Left lung (tissue), 10 donors: ENCODE results near the gene ARPC4. TPM values are rescaled to one million over a fixed set of nuclear protein-coding genes. Genes with fewer than 3 reads are reported as not detected.
"Not testable (repeated sequence)": the region's sequence is repeated elsewhere in the genome, so short reads cannot be mapped to it uniquely, and the experiment has no call there.

Source experiments
- ATAC-seq: fragments of 200-7000 bp; cut with Tn5 transposase; one replicate; pipeline ENCODE4 v1.9.1; 2020; ENCODE audit warnings: moderate library complexity
- DNase-seq, 4 donors: peaks; one replicate each; pipeline ENCODE4 v3.0.0-alpha.2; 2013 to 2020
- H3K27ac ChIP-seq, 2 donors: fragments of 200-600 bp; sonication (generic) in 1 of 2; one replicate each; pipeline versions ENCODE4 v1.5.0 to v1.8.0; 2020 to 2021
- H3K27me3 ChIP-seq, 2 donors: fragments of 200-600 bp; sonication (generic) in 1 of 2; one replicate each; pipeline versions ENCODE4 v1.5.0 to v1.8.0; 2020 to 2021
- H3K36me3 ChIP-seq, 2 donors: fragments of 200-600 bp; sonication (generic) in 1 of 2; one replicate each; pipeline versions ENCODE4 v1.5.0 to v1.8.0; 2020 to 2021
- H3K4me1 ChIP-seq, 2 donors: fragments of 200-600 bp; one replicate each; pipeline ENCODE4 v1.8.0; 2021
- H3K4me3 ChIP-seq, 2 donors: fragments of 200-600 bp; sonication (generic) in 1 of 2; one replicate each; pipeline versions ENCODE4 v1.5.0 to v1.8.0; 2020 to 2021; ENCODE audit warnings: mild to moderate bottlenecking in 1 of 2
- H3K9me3 ChIP-seq, 2 donors: fragments of 200-600 bp; sonication (generic) in 1 of 2; one replicate each; pipeline versions ENCODE4 v1.5.0 to v1.8.0; 2020 to 2021
- intact Hi-C, 2 donors: fragments of 100-400 bp; cut with DNase I; formaldehyde crosslinking; loops; one replicate each; pipeline versions ENCODE4 v1.11.2 to v1.14.2; 2022
- polyA plus RNA-seq, 6 donors: library from polyadenylated mRNA; unstranded; fragments of 120-200 nt; gene quantifications; one replicate each; pipeline ENCODE4 v1.2.1, GENCODE V29; 2013; ENCODE audit not compliant: insufficient read length in 6 of 6
- total RNA-seq, 2 donors: library from RNA; stranded (reverse); fragmentation: NEBNext Ultra II Directional; extraction: Animal tissue kit (Norgen Biotek cat#: 25700); gene quantifications; one replicate each; pipeline ENCODE4 v1.2.1, GENCODE V29; 2021
- TF ChIP-seq, protein P1 (sequence below), 2 donors: fragments of 200-600 bp; sonication (generic) in 1 of 2; IDR thresholded peaks; one replicate each; pipeline versions ENCODE4 v1.5.0 to v1.8.0; 2021; ENCODE audit warnings: antibody characterized with exemption in 2 of 2
- donor health status: DM: no; HTN: yes; CAD: no.
- donor health status: DM: no; HTN: no; CAD: no.

Gene ARPC4
- total and polyA plus RNA-seq, 8 donors: 87.7 to 193 (median 112) TPM

GRCh38 chr3:9852528-9852927 is 59.6 kb downstream of the ARPC4 start:
- H3K4me3 ChIP-seq: no peak overlapping the region
- no peak for DNase-seq
- H3K27me3 ChIP-seq: no peaks in the 10 kb centered on the region
- ATAC-seq: no peak
- peaks cover 0 to 4% of the 10 kb centered on the region in 2 donors for H3K4me1 ChIP-seq
- no peak overlapping the region for H3K27ac ChIP-seq
- no peaks in the 10 kb centered on the region for H3K36me3 ChIP-seq
- TF ChIP-seq, protein P1, sequence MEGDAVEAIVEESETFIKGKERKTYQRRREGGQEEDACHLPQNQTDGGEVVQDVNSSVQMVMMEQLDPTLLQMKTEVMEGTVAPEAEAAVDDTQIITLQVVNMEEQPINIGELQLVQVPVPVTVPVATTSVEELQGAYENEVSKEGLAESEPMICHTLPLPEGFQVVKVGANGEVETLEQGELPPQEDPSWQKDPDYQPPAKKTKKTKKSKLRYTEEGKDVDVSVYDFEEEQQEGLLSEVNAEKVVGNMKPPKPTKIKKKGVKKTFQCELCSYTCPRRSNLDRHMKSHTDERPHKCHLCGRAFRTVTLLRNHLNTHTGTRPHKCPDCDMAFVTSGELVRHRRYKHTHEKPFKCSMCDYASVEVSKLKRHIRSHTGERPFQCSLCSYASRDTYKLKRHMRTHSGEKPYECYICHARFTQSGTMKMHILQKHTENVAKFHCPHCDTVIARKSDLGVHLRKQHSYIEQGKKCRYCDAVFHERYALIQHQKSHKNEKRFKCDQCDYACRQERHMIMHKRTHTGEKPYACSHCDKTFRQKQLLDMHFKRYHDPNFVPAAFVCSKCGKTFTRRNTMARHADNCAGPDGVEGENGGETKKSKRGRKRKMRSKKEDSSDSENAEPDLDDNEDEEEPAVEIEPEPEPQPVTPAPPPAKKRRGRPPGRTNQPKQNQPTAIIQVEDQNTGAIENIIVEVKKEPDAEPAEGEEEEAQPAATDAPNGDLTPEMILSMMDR (IDR thresholded peaks at IDR 0.05): no peak
- H3K9me3 ChIP-seq: no peaks in the 10 kb centered on the region
- intact Hi-C loops: no loop called here

GRCh38 chr3:9854291-9854940 is 61.5 kb downstream of the ARPC4 start:
- H3K36me3 ChIP-seq, H3K27me3 ChIP-seq, H3K27ac ChIP-seq, H3K4me3 ChIP-seq, intact Hi-C loops, DNase-seq, H3K9me3 ChIP-seq, H3K4me1 ChIP-seq: not testable (repeated sequence)
- ATAC-seq: peak; percentile 37

GRCh38 chr3:9855594-9855993 is 62.7 kb downstream of the ARPC4 start:
- DNase-seq (no peak), ATAC-seq (no peak)
- Histone ChIP-seq H3K27ac (no peak overlapping the region), H3K36me3 (no peaks in the 10 kb centered on the region), H3K27me3 (no peaks in the 10 kb centered on the region), H3K9me3 (no peaks in the 10 kb centered on the region), H3K4me3 (no peak overlapping the region), H3K4me1 (no peaks in the 10 kb centered on the region)
- intact Hi-C loops: no loop called here
- TF ChIP-seq, protein P1 (IDR thresholded peaks at IDR 0.05): no peak

Other genes with a start within 250 kb of the ARPC4 start
- gene LHFPL4, start 239.3 kb upstream of the ARPC4 start, total RNA-seq: not detected
- gene LHFPL4, start 239.3 kb upstream of the ARPC4 start, polyA plus RNA-seq: under 1 TPM; 0.06 to 0.13 (median 0.09) TPM
- 10 to 100 TPM; 35.0 to 49.6 TPM for gene MTMR14, start 143.6 kb upstream of the ARPC4 start, total RNA-seq
- gene MTMR14, start 143.6 kb upstream of the ARPC4 start, polyA plus RNA-seq: 10 to 100 TPM; 29.8 to 34.7 (median 32.9) TPM
- under 1 TPM in 1 of 2 donors, not detected in 1; 0.21 TPM for gene CPNE9, start 89.2 kb upstream of the ARPC4 start, total RNA-seq
- under 1 TPM in 5 of 6 donors, not detected in 1; 0.15 to 0.40 (median 0.27) TPM for gene CPNE9, start 89.2 kb upstream of the ARPC4 start, polyA plus RNA-seq
- gene BRPF1, start 61.3 kb upstream of the ARPC4 start, total RNA-seq: 10 to 100 TPM; 15.2 to 22.3 TPM
- 10 to 100 TPM; 17.7 to 24.1 (median 21.9) TPM for gene BRPF1, start 61.3 kb upstream of the ARPC4 start, polyA plus RNA-seq
- gene OGG1, start 43.1 kb upstream of the ARPC4 start, total RNA-seq: 10 to 100 TPM; 19.9 to 29.4 TPM
- 10 to 100 TPM; 66.1 to 73.1 (median 69.5) TPM for gene OGG1, start 43.1 kb upstream of the ARPC4 start, polyA plus RNA-seq
- 10 to 100 TPM; 29.1 to 37.5 TPM for gene CAMK1, start 23.1 kb upstream of the ARPC4 start, total RNA-seq
- 10 to 100 TPM; 18.4 to 25.8 (median 22.0) TPM for gene CAMK1, start 23.1 kb upstream of the ARPC4 start, polyA plus RNA-seq
- 10 to 100 TPM; 50.0 to 59.2 TPM for gene TADA3, start 609 bp upstream of the ARPC4 start, total RNA-seq
- gene TADA3, start 609 bp upstream of the ARPC4 start, polyA plus RNA-seq: 10 to 100 TPM; 65.7 to 91.7 (median 79.8) TPM
- gene TTLL3, start 17.2 kb downstream of the ARPC4 start, total RNA-seq: 10 to 100 TPM; 30.5 to 33.9 TPM
- 100 to 1,000 TPM in 2 of 6 donors, 10 to 100 TPM in 4; 71.1 to 103 (median 94.4) TPM for gene TTLL3, start 17.2 kb downstream of the ARPC4 start, polyA plus RNA-seq
- gene RPUSD3, start 50.9 kb downstream of the ARPC4 start, total RNA-seq: 10 to 100 TPM; 29.6 to 35.3 TPM
- 10 to 100 TPM; 31.3 to 43.1 (median 37.6) TPM for gene RPUSD3, start 50.9 kb downstream of the ARPC4 start, polyA plus RNA-seq
- not detected for gene CIDEC, start 87.2 kb downstream of the ARPC4 start, total RNA-seq
- under 1 TPM in 4 of 6 donors, not detected in 2; 0.18 to 0.68 (median 0.27) TPM for gene CIDEC, start 87.2 kb downstream of the ARPC4 start, polyA plus RNA-seq
- gene JAGN1, start 97.5 kb downstream of the ARPC4 start, total RNA-seq: 10 to 100 TPM; 25.1 to 31.8 TPM
- 10 to 100 TPM; 33.0 to 38.5 (median 36.0) TPM for gene JAGN1, start 97.5 kb downstream of the ARPC4 start, polyA plus RNA-seq
- 10 to 100 TPM; 14.4 to 22.5 TPM for gene IL17RE, start 109.8 kb downstream of the ARPC4 start, total RNA-seq
- 100 to 1,000 TPM in 2 of 6 donors, 10 to 100 TPM in 4; 76.3 to 108 (median 83.1) TPM for gene IL17RE, start 109.8 kb downstream of the ARPC4 start, polyA plus RNA-seq
- gene IL17RC, start 124.0 kb downstream of the ARPC4 start, total RNA-seq: 10 to 100 TPM; 20.4 to 26.2 TPM
- gene IL17RC, start 124.0 kb downstream of the ARPC4 start, polyA plus RNA-seq: 10 to 100 TPM; 42.3 to 54.4 (median 51.2) TPM
- 10 to 100 TPM; 29.9 to 56.8 TPM for gene CRELD1, start 140.8 kb downstream of the ARPC4 start, total RNA-seq
- gene CRELD1, start 140.8 kb downstream of the ARPC4 start, polyA plus RNA-seq: 10 to 100 TPM; 40.4 to 81.2 (median 68.8) TPM
- 1 to 10 TPM; 1.8 to 2.5 TPM for gene PRRT3, start 159.3 kb downstream of the ARPC4 start, total RNA-seq
- 1 to 10 TPM; 3.2 to 4.6 (median 4.3) TPM for gene PRRT3, start 159.3 kb downstream of the ARPC4 start, polyA plus RNA-seq
- gene EMC3, start 193.8 kb downstream of the ARPC4 start, total RNA-seq: 10 to 100 TPM; 84.0 to 85.2 TPM
- 10 to 100 TPM; 50.8 to 75.2 (median 65.7) TPM for gene EMC3, start 193.8 kb downstream of the ARPC4 start, polyA plus RNA-seq
- gene FANCD2, start 233.4 kb downstream of the ARPC4 start, total RNA-seq: 1 to 10 TPM; 8.6 to 9.0 TPM
- 10 to 100 TPM; 15.8 to 28.4 (median 21.7) TPM for gene FANCD2, start 233.4 kb downstream of the ARPC4 start, polyA plus RNA-seq